ENCODE data around the gene IRAK2.

The IRAK2 gene

DNA sequence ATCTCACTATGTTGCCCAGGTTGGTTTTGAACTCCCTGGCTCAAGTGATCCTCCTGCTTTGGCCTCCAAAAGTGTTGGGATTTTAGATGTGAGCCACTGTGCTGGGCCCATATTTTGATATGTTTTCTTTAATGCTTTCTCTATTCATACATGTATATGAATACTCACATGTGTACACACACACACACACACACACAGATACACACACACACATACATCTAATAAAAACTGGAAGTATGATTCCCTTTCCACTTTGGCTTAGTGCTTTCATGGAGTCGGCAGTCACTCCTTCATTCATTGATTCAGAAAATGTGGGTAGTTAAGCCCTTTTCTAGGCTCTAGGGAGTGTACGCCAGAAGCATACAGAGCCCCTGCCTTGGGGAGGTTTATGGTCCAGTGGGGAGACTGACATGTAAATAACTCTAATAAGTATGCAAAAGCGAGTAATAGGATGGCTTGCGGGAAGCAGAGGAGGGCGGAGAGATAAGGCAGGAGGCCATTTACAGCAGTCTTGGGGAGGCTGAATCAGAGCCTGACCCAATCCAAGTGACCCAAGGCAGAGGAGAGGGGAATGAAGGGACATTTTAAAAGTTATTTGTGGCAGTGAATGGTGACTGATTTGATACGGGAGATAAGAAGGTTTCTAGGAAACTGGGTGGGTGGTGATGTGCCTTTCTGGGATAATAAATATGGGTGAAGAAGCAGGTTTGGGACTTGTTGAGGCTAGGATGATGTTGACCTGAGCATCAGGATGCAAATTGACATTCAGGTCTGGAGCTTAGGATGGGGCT, 51.1 kb downstream of the IRAK2 start:
- no peak overlapping the region for H3K9ac ChIP-seq (ENCODE audit: low read depth, low read length)

DNA sequence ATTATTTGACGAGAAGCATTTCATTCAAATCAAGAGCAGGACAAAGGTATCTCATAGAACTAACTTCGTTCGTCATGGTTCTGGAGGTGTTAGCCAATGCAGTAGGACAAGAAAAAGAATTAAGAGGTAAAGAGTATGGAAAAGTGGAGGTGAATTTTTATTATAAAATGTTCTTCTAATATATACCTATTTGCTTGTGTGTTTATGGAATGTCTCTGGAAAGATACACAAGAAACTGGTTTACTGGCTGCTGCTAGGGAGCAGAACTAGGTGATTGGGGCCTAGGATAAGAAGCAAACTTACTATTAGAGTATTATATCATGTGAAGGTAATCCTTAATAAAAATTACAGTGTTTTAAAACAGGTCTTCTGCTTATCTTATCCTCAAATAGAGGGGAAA, 52.6 kb downstream of the IRAK2 start:
- no peaks in the 10 kb centered on the region for H3K27me3 ChIP-seq (ENCODE audit: control insufficient read depth, insufficient read depth, low read length)

More for the DNA sequence above, 51.1 kb downstream of the IRAK2 start:
- Histone ChIP-seq H3K9me3 (replicated peaks; ENCODE audit: low read length) (no peaks in the 10 kb centered on the region), H3K4me1 (ENCODE audit: control insufficient read depth, insufficient read depth, low read length) (peaks cover 4% of the 10 kb centered on the region), H3K36me3 (ENCODE audit: insufficient read depth, low read length) (peaks cover 29% of the 10 kb centered on the region), H3K4me2 (ENCODE audit: low read length) (no peak overlapping the region), H3K4me3 (ENCODE audit: low read length) (no peak overlapping the region), H3K27me3 (ENCODE audit: control insufficient read depth, insufficient read depth, low read length) (no peaks in the 10 kb centered on the region)

DNA sequence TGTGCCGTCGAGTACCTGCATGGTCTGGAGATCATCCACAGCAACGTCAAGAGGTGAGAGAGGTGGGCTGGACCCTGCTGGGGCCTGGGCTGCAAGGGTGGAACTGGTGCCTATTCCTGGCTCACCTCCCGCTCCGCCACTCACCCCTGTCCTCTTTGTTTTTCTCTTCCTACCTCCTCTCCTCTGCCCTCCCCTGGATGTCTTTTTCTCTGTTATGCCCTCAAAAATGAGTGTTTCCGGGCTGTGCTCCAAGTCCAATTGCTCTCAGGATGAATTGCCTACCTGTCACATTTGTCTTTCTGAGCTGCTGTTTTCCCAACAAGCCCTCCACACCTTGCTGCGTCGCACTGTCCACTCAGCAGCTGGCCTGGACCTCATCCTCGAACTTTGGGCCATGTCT, 55.0 kb downstream of the IRAK2 start:
- peaks cover 29% of the 10 kb centered on the region for H3K36me3 ChIP-seq (ENCODE audit: insufficient read depth, low read length)
- peaks cover 26% of the 10 kb centered on the region for H3K4me1 ChIP-seq (ENCODE audit: control insufficient read depth, insufficient read depth, low read length)
- H3K9ac ChIP-seq (ENCODE audit: low read depth, low read length): no peak overlapping the region
- no peaks in the 10 kb centered on the region for H3K9me3 ChIP-seq (replicated peaks; ENCODE audit: low read length)
- no peak overlapping the region for H3K4me2 ChIP-seq (ENCODE audit: low read length)
- H3K4me3 ChIP-seq (ENCODE audit: low read length): no peak overlapping the region
- H3K27me3 ChIP-seq (ENCODE audit: control insufficient read depth, insufficient read depth, low read length): no peaks in the 10 kb centered on the region

More for the DNA sequence above, 52.6 kb downstream of the IRAK2 start:
- Histone ChIP-seq H3K4me1 (ENCODE audit: control insufficient read depth, insufficient read depth, low read length) (peaks cover 13% of the 10 kb centered on the region), H3K4me2 (ENCODE audit: low read length) (no peak overlapping the region), H3K9me3 (replicated peaks; ENCODE audit: low read length) (no peaks in the 10 kb centered on the region), H3K4me3 (ENCODE audit: low read length) (no peak overlapping the region), H3K36me3 (ENCODE audit: insufficient read depth, low read length) (peaks cover 29% of the 10 kb centered on the region), H3K9ac (ENCODE audit: low read depth, low read length) (no peak overlapping the region)

DNA sequence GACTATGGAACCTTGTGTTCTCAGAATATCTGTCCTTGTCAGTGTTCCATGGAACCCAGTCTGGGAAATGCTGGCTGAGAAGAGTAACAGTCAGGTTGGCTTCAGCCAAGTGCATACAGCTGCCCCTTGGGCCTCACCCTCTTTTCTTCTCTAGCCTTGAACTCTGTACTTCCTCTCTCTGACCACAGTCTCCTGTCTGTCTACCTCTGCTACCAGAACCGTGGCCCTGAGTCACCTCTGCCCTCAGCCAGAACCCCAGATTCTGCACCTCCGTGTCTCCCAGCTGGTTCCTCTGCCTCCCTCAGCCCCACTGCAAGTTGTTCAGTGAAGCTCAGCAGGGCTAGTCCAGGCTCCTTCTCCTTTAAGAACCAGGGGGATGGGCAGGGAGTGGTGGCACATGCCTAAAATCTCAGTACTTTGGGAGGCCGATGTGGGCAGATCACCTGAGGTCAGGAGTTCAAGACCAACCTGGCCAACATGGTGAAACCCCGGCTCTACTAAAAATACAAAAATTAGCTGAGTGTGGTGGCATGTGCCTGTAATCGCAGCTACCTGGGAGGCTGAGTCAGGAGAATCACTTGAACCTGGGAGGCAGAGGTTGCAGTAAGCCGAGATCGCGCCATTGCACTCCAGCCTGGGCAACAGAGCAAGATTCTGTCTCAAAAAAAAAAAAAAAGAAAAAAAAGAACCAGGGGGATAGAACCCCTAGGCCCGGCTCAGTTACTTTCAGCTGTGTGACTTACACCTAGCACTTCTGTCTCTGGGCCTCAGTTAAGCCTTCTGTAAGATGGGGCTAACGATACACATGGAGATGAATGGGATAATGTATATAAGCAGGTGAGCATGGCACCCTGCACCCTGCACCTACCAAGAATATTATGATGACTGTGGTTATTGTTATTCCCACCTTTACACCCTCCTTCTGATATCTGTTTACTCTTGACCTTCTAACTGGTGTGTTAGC, 59.2 kb downstream of the IRAK2 start:
- Histone ChIP-seq H3K36me3 (ENCODE audit: insufficient read depth, low read length) (peaks cover 13% of the 10 kb centered on the region), H3K4me3 (ENCODE audit: low read length) (no peak overlapping the region), H3K9ac (ENCODE audit: low read depth, low read length) (no peak overlapping the region), H3K9me3 (replicated peaks; ENCODE audit: low read length) (no peaks in the 10 kb centered on the region), H3K4me1 (ENCODE audit: control insufficient read depth, insufficient read depth, low read length) (peaks cover 27% of the 10 kb centered on the region), H3K27me3 (ENCODE audit: control insufficient read depth, insufficient read depth, low read length) (no peaks in the 10 kb centered on the region), H3K4me2 (ENCODE audit: low read length) (no peak overlapping the region)

DNA sequence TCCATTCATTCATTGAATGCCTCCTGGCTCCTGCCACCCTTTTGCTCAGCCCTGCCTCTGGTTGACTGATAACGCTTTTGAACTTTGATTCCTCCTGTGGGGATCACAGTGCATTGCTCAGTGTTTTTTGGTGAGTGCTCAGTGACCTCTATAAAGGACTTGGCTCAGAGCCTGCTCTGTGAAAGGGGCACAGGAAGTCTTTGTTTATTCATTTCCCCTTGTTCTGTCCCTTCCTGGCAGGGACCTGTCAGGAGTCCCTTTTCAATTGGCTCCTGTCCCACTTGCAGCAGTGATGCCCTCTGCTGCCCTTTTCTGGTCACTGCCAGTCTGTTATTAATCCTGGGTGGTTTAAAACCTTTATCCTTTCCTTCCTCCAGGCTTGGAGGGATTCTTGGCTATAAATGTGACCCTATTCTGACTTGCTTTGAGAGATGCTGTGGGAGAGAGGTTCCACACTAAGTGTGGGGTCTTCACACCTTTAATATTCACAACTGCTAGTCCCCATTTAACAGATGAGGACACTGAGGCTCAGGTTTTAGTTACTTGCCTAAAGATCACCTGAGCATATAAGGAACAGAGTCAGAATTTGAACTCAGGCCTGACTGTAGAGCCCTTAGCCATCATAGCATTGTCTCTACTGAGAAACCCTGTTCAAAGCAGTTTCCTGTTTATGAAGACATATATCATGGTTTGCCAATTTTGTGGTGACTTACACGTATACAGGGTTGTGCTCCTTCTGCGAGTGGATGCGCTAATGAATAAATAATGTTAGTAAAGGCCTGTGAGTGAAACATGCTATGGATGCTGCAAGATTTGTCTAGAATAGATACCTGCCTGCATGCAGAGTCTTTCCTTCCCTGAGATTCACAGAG, 60.3 kb downstream of the IRAK2 start:
- no peak overlapping the region for H3K4me3 ChIP-seq (ENCODE audit: low read length)
- no peaks in the 10 kb centered on the region for H3K9me3 ChIP-seq (replicated peaks; ENCODE audit: low read length)
- H3K36me3 ChIP-seq (ENCODE audit: insufficient read depth, low read length): peaks cover 8% of the 10 kb centered on the region
- H3K4me2 ChIP-seq (ENCODE audit: low read length): no peak overlapping the region
- H3K27me3 ChIP-seq (ENCODE audit: control insufficient read depth, insufficient read depth, low read length): no peaks in the 10 kb centered on the region
- H3K9ac ChIP-seq (ENCODE audit: low read depth, low read length): no peak overlapping the region
- H3K4me1 ChIP-seq (ENCODE audit: control insufficient read depth, insufficient read depth, low read length): peaks cover 27% of the 10 kb centered on the region

DNA sequence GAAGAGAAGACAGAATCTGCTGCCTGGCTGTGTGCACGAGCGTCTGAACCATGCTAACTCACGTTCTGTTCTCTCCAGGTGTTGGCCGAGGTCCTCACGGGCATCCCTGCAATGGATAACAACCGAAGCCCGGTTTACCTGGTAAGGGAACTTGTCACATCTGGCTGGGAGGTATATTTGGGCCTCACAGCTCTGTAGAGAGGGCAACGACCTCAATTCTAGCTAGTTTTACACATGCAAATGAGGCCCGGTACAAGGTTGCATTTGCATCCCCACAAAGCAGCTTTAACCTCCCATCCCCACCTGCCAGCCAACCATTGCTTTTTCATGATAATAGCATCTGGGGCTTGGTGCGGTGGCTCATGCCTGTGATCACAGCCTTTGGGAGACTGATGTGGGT, 61.6 kb downstream of the IRAK2 start:
- H3K36me3 ChIP-seq (ENCODE audit: insufficient read depth, low read length): peaks cover 8% of the 10 kb centered on the region
- H3K9ac ChIP-seq (ENCODE audit: low read depth, low read length): no peak overlapping the region
- no peaks in the 10 kb centered on the region for H3K9me3 ChIP-seq (replicated peaks; ENCODE audit: low read length)
- H3K4me3 ChIP-seq (ENCODE audit: low read length): no peak overlapping the region
- H3K4me1 ChIP-seq (ENCODE audit: control insufficient read depth, insufficient read depth, low read length): peaks cover 22% of the 10 kb centered on the region
- no peaks in the 10 kb centered on the region for H3K27me3 ChIP-seq (ENCODE audit: control insufficient read depth, insufficient read depth, low read length)
- H3K4me2 ChIP-seq (ENCODE audit: low read length): no peak overlapping the region

DNA sequence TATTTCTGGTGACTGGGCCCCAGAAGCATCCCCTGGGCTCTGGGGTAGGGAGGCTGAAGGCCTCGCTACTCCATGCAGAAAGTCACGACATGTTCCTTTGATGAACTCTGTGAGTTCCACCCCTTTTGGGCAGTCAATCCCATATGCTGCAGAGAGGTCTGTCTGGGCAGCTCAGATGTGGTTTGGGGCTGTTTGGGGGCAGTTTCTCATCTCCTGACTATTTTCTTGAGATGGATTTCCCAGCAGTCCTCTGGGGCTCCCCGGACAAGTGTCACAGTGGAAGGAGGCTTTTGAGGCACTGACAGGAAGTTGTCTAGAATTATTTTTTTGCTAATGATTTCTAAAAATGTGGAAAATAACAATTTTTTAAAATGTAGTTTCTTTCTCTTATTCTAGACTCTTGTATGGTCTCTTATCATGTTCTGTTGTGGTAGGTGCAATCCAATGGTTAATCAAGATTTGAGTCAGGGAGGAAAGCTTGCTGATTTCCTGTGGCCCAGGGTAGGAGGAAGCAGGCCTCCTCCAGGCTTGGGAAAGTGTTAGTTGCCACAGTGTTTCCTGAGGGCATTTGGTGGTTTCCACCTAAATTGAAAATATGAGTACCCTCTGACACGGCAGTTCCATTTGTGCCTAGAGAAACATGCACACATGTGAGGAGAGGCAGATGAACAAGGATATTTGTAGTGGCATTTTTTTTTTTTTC, 63.7 kb downstream of the IRAK2 start:
- Histone ChIP-seq H3K9me3 (replicated peaks; ENCODE audit: low read length) (no peaks in the 10 kb centered on the region), H3K4me2 (ENCODE audit: low read length) (no peak overlapping the region), H3K27me3 (ENCODE audit: control insufficient read depth, insufficient read depth, low read length) (no peaks in the 10 kb centered on the region), H3K36me3 (ENCODE audit: insufficient read depth, low read length) (peaks cover 12% of the 10 kb centered on the region), H3K4me1 (ENCODE audit: control insufficient read depth, insufficient read depth, low read length) (peaks cover 7% of the 10 kb centered on the region), H3K4me3 (ENCODE audit: low read length) (no peak overlapping the region), H3K9ac (ENCODE audit: low read depth, low read length) (no peak overlapping the region)

DNA sequence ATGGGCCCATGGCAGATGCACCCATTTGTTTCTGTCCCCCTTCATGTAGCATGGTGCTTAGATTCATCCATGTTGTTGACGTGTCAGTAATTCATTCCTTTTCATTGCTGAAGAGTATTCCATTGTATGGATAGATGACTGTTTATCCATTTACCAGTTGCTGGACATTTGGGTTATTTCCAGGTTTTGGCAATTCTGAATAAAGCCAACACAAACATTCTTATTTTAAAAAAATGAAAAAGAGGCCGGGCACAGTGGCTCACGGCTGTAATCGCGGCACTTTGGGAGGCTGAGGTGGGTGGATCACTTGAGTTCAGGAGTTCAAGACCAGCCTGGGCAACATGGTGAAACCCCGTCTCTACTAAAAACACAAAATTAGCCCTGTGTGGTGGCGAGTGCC, 64.9 kb downstream of the IRAK2 start:
- Histone ChIP-seq H3K36me3 (ENCODE audit: insufficient read depth, low read length) (peaks cover 18% of the 10 kb centered on the region), H3K27me3 (ENCODE audit: control insufficient read depth, insufficient read depth, low read length) (no peaks in the 10 kb centered on the region), H3K4me1 (ENCODE audit: control insufficient read depth, insufficient read depth, low read length) (peaks cover 3% of the 10 kb centered on the region)

DNA sequence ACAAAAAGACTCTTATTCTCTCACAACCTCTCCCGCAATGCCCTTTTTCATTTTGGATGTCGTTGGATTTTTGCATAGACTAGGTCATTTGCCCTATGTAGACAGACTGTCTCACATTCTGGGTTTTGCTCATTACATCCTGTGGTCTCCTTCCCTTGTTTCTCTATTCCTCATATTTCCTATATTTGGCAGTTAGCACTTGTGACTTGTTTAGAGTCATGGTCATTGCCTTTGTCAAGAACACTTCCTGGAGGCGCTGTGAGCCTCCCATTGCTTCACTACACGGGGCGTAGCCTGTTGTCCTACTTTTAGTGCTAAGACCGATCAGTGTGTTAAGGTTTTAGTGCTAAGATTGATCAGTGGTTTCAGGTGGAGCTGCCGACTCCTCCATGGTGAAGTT, 67.4 kb downstream of the IRAK2 start:
- H3K4me2 ChIP-seq (ENCODE audit: low read length): no peak overlapping the region
- H3K36me3 ChIP-seq (ENCODE audit: insufficient read depth, low read length): peaks cover 29% of the 10 kb centered on the region
- H3K9me3 ChIP-seq (replicated peaks; ENCODE audit: low read length): no peaks in the 10 kb centered on the region
- no peak overlapping the region for H3K4me3 ChIP-seq (ENCODE audit: low read length)
- H3K9ac ChIP-seq (ENCODE audit: low read depth, low read length): no peak overlapping the region
- H3K4me1 ChIP-seq (ENCODE audit: control insufficient read depth, insufficient read depth, low read length): no peaks in the 10 kb centered on the region
- no peaks in the 10 kb centered on the region for H3K27me3 ChIP-seq (ENCODE audit: control insufficient read depth, insufficient read depth, low read length)

More for the DNA sequence above, 64.9 kb downstream of the IRAK2 start:
- no peak overlapping the region for H3K4me2 ChIP-seq (ENCODE audit: low read length)
- H3K9ac ChIP-seq (ENCODE audit: low read depth, low read length): no peak overlapping the region
- H3K9me3 ChIP-seq (replicated peaks; ENCODE audit: low read length): no peaks in the 10 kb centered on the region
- H3K4me3 ChIP-seq (ENCODE audit: low read length): no peak overlapping the region

DNA sequence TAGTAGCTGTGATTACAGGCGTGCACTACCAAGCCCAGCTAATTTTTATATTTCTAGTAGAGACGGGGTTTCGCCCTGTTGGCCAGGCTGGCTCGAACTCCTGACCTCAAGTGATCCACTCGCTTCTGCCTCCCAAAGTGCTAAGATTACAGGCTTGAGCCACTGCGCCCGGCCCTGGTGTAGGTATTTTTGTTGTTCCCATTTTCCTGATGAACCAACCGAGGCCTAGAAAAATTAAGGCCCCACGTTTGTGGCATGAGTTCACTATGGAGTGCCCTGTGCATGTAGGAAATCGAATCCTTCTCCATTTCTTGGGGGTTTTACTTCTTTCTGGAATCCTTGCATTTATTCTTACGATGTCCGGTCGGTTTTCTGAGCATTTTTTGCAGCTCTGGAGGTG, 69.3 kb downstream of the IRAK2 start:
- H3K9me3 ChIP-seq (replicated peaks; ENCODE audit: low read length): no peaks in the 10 kb centered on the region
- H3K9ac ChIP-seq (ENCODE audit: low read depth, low read length): no peak overlapping the region
- no peaks in the 10 kb centered on the region for H3K4me1 ChIP-seq (ENCODE audit: control insufficient read depth, insufficient read depth, low read length)
- H3K4me3 ChIP-seq (ENCODE audit: low read length): no peak overlapping the region
- peaks cover 39% of the 10 kb centered on the region for H3K36me3 ChIP-seq (ENCODE audit: insufficient read depth, low read length)
- H3K27me3 ChIP-seq (ENCODE audit: control insufficient read depth, insufficient read depth, low read length): no peaks in the 10 kb centered on the region
- no peak overlapping the region for H3K4me2 ChIP-seq (ENCODE audit: low read length)

Measured in skeletal muscle satellite cell (primary cell).